ENCODE results near the gene IRF4.

IRF4 gene

DNA sequence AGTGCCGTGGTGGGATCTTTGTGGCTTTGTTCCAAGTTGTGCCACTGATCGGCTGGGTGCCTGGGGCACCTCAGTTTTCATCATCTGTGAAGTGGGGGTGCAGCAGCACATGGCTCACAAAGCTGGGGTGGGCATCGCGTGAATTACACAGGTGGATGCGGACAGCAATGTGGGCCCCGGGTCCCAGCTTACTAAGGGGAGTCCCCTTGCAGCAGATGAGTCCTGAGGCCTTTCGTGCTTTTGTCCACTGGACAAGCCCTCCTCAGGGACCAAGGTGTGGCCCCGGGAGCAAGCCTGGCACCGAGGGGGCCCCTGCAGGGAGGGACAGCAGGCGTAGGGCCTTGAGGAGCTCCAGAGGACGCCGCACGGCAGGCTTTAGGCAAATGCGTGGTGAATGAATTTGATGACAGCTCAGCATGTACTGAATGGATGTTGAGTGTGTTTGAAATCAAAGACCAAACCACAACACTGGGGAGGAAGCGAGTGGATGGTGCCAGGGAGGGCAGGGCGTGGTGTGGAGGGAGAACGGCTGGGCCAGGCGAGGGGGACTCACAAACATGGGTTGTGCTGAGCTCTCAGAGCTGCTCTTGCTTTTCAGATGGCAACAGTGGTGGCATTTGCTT lies 53.2 kb downstream of the IRF4 start:
- CTCF ChIA-PET, result interaction anchor here (0.6 to 3.2 kb wide), 12 partner anchors 9 to 254 kb away, joined by 3 to 19 read pairs (median 4); no protein-coding TSS in a partner anchor
- H3K4me1 Mint-ChIP-seq, result peaks cover 66% of the 10 kb centered on the region
- H3K36me3 Mint-ChIP-seq, result no peaks in the 10 kb centered on the region
- H3K9me3 Mint-ChIP-seq, result no peaks in the 10 kb centered on the region
- peak overlapping the region; percentile 60 for H3K4me3 Mint-ChIP-seq
- peak overlapping the region; percentile 95 for H3K27ac Mint-ChIP-seq
- peaks cover 4% of the 10 kb centered on the region for H3K27me3 Mint-ChIP-seq
- peak; percentile 88 for DNase-seq

DNA sequence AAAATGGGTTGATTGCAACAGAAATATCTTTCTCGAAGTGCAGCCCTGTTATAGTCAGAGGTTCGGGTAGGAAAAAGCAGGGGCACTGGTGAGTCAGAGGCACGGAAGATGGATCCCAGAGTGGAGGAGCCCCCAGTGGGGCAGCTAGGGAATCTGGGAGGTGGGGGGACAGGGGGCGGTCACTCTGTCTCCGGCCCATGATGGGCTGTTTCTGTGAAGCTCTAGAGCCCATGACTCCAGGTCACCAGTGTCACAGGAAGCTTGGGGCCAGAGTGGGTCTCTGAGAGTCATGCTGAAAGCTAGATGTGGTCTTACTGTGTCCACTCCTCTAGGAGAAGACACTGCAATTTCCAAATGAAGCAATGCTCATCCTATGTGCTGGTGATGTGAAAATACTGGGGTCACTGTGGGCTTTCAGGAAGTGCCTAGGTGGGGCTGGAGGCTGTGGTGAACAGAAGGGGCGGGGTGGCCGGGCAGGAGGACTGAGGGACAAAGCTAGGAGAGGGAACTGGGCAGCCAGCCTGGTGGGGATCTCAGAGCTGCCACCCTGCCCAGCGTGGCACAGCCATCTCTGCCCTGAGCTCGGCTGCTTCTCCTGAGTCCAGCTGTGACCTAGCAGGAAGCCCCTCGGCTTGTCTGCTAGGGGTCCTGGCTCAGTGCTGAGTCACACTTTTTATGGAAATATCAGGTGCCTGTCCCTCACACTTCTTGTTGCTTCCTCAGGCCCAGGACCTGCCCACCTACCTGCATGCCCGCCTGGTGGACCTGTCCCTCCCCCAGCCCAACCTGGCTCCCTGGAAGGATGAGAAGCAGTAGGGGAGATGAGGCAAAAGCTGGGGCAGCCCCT lies 54.2 kb downstream of the IRF4 start:
- Mint-ChIP-seq H3K27ac (peak overlapping the region; percentile 95), H3K4me1 (peaks cover 66% of the 10 kb centered on the region), H3K27me3 (no peaks in the 10 kb centered on the region), H3K36me3 (no peaks in the 10 kb centered on the region), H3K4me3 (peak overlapping the region; percentile 60), H3K9me3 (peaks cover 3% of the 10 kb centered on the region)
- DNase-seq, result peak; percentile 32
- CTCF ChIA-PET, result interaction anchor here (0.9 to 3.2 kb wide), 15 partner anchors 10 to 113 kb away, joined by 3 to 19 read pairs (median 4); partner anchors contain the start of gene IRF4

DNA sequence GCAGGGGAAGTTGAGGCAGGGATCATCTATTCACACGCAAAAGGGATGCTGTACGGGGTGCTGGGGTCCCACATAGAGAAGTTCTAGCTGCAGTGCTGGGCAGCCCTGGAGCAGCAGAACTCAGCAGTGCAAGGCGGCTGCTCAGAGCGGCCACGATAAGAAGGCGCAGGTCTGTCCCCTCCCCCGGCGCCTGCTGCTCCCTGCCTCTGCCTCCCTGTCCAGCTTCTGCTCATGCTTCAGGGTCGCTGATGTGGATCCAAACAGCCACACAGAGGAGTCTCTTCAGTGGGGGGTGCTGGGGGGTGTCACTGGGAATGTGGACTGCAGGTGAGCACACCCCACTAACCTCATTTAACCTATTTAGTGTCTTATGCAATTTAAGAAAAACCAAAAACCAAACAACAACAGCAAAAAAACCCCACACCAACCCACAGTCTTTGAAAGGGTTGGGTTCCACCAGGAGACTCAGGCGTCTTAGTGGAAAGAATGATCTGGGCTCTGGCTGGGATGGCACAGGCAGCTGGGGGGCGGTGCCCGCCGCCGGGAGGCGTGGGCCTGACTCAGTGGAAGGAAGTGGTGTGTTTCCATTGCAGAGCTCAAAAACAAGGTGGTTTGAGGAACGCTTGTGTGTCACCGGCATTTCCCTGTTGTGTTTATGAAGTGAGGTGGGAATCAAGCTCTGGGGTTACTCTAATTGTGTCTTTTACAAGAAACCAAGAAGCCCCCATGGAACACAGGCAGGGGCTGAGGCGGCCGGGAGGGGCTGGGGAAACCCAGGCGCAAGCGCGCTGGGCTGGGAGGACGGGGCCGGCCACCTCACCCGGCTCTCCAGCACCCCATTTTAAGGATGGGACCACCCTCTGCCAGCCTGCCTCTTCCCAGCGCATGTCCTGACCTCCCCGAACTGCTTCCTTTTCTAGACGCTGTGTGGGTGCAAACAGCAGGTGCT lies 55.1 kb downstream of the IRF4 start:
- no peaks in the 10 kb centered on the region for H3K27me3 Mint-ChIP-seq
- H3K4me1 Mint-ChIP-seq, result peaks cover 66% of the 10 kb centered on the region
- peak; percentile 91 for DNase-seq
- H3K9me3 Mint-ChIP-seq, result peaks cover 3% of the 10 kb centered on the region
- peak overlapping the region; percentile 95 for H3K27ac Mint-ChIP-seq
- CTCF ChIA-PET, result interaction anchor here (0.5 to 3.2 kb wide), 17 partner anchors 11 to 70 kb away, joined by 3 to 19 read pairs (median 3); partner anchors contain the start of gene IRF4
- no peaks in the 10 kb centered on the region for H3K36me3 Mint-ChIP-seq
- peak overlapping the region; percentile 60 for H3K4me3 Mint-ChIP-seq

DNA sequence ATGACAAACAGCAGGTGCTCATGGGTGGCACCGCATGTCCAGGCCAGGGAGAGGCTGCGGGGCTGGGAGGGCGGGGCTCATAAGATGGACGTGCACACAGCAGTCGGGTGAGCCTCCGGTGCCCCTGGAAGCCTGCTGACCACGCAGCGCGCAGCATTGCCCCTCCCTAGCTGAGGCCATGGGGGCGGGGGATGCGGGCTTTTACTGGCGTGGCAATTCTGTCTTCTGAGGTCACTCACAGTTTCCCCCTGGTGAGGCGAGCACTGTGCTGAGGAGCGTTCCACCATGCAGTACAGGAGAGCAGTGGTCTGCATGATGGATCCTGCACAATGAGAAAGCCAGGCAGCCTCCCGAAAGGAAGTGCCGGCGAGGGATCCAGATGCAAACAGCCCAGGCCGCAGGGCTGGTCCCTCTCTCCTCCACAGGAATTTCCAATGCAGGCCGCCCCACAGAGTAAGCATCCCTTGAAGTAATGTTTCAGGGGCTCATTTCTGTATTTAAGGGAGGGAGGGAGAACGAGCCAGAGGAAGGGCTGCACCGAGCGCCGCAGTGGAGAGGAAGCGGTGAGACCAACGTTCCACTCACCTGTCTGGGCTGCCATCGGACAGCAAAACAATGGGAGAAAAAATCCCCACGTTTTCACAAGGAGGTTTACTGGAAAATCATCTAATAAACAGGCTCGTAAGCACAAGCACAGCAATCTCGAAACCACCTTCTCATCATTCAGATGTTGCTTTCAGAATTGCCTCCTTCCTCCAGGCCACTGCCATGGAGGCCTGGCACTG lies 56.0 kb downstream of the IRF4 start:
- CTCF ChIA-PET, result interaction anchor here (0.6 to 3.2 kb wide), 11 partner anchors 12 to 69 kb away, joined by 3 to 19 read pairs (median 3); partner anchors contain the start of gene IRF4
- Mint-ChIP-seq H3K36me3 (no peaks in the 10 kb centered on the region), H3K4me3 (peak overlapping the region; percentile 46), H3K27me3 (peaks cover 2% of the 10 kb centered on the region), H3K9me3 (peaks cover 3% of the 10 kb centered on the region), H3K4me1 (peaks cover 64% of the 10 kb centered on the region), H3K27ac (peak overlapping the region; percentile 95)
- peak; percentile 53 for DNase-seq

DNA sequence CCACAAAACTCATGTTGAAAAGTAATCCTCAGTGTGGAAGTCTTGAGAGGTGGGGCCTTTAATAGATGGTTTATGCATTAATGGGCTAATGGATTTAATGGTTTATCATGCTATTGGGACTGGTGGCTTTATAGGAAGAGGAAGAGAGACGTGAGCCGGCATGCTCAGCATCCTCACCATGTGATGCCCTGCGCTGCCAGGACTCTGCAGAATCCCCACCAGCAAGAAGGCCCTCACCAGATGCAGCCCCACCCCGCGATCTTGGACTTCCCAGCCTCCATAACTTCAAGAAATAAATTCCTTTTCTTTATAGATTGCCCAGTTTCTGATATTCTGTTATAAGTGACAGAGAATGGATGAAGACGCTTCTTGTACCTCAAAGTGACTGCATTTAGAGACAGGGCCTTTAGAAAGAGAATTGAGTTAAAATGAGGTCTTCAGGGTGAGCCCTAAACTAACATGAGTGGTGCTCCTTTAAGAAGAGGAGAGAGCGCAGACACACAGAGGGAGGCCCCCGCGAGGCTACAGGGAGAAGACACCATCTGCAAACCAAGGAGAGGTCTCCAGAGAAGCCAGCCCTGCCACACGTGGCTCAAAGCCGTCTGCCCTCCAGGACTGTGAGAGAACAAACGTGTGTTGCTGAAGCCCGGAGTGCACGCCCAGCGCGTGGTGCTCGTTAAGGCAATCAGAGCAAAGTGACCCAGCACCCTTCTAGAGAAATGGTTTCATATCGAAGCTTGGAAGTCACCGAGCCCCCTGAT lies 56.9 kb downstream of the IRF4 start:
- no peak for DNase-seq
- Mint-ChIP-seq H3K36me3 (no peaks in the 10 kb centered on the region), H3K4me1 (peaks cover 58% of the 10 kb centered on the region), H3K9me3 (peaks cover 3% of the 10 kb centered on the region), H3K27ac (peak overlapping the region; percentile 95), H3K4me3 (no peak overlapping the region), H3K27me3 (peaks cover 12% of the 10 kb centered on the region)
- CTCF ChIA-PET, result no interaction called here

DNA sequence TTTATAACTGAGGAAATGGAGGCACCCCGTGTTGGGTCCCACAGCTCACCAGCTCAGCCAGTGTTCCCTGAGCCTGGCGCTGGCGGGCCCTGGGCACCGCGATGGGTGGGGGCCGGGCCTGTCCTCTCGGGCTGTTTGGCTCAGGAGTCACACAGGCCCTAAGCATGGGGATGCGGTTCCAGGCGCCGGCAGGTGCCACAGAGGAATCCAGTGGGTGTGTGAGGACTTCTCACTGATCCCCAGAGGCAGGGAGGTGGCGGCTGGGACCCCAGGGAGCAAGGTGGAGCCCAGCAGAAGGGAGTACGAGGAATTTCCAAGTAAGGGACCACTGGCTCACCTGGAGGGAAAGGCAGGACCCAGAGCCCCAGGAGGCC lies 57.5 kb downstream of the IRF4 start:
- H3K4me1 Mint-ChIP-seq, result peaks cover 52% of the 10 kb centered on the region
- H3K27ac Mint-ChIP-seq, result peak overlapping the region; percentile 95
- H3K36me3 Mint-ChIP-seq, result no peaks in the 10 kb centered on the region
- H3K9me3 Mint-ChIP-seq, result peaks cover 3% of the 10 kb centered on the region
- no peak overlapping the region for H3K4me3 Mint-ChIP-seq
- DNase-seq, result no peak
- peaks cover 12% of the 10 kb centered on the region for H3K27me3 Mint-ChIP-seq
- CTCF ChIA-PET, result no interaction called here

DNA sequence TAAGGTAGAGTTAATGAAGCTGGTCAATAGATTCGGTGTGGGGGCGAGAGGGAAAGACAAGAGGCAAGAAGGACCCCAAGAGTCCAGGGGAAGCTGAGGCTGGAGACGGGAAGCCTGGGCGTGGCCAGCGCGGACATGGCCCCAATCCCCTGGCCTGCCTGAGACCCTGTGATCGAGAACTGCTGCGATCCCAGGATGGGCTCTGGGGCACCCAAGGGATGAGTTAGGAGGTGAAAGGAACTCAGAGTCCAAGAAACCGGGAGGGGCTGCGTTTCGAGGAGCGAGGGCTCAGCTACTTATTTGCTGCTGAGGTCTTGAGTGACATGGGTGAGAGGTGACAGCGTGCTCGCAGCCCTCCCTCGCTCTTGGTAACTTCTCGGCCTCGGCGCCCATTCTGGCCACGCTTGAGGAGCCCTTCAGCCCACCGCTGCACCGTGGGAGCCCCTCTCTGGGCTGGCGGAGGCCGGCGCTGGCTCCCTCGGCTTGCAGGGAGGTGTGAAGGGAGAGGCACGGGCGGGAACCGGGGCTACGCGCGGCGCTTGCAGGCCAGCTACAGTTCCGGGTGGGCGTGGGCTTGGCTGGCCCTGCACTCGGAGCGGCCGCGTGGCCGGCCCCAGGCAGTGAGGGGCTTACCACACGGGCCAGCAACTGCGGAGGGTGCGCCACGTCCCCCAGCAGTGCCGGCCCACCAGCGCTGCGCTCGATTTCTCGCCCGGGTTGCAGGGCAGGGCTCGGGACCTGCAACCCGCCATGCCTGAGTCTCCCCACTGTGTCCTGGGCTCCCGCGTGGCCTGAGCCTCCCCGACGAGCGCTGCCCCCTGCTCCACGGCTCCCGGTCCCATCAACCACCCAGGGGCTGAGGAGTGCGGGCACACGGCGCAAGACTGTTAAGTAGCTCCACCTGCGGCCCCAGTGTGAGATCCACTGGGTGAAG lies 58.2 kb downstream of the IRF4 start:
- Mint-ChIP-seq H3K36me3 (no peaks in the 10 kb centered on the region), H3K27ac (no peak overlapping the region), H3K4me3 (no peak overlapping the region), H3K4me1 (peaks cover 49% of the 10 kb centered on the region), H3K27me3 (peaks cover 12% of the 10 kb centered on the region), H3K9me3 (peaks cover 3% of the 10 kb centered on the region)
- no peak for DNase-seq
- CTCF ChIA-PET, result no interaction called here

DNA sequence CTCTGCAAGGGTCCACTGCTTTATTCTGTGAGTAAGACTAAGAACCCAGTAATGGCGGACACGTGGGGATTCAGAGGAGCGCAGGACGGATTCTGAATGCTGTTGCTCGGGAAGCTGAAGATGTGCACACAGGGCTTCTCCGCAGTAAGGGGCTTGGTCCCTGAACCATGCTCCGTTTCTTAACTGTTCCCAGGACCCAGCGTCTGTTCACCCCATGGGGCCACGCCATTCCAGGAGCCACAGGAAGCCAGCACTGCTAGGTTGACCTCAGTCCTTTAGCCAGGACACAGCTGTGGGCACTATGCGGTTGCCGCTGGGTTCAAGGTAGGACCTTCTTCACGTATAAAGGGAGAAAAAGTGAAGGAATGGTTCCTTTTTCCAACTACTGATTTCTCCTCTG lies 59.8 kb downstream of the IRF4 start:
- Mint-ChIP-seq H3K4me3 (no peak overlapping the region), H3K9me3 (peaks cover 3% of the 10 kb centered on the region), H3K36me3 (no peaks in the 10 kb centered on the region), H3K27me3 (peaks cover 12% of the 10 kb centered on the region), H3K27ac (no peak overlapping the region), H3K4me1 (peaks cover 41% of the 10 kb centered on the region)
- DNase-seq, result no peak
- CTCF ChIA-PET, result no interaction called here

DNA sequence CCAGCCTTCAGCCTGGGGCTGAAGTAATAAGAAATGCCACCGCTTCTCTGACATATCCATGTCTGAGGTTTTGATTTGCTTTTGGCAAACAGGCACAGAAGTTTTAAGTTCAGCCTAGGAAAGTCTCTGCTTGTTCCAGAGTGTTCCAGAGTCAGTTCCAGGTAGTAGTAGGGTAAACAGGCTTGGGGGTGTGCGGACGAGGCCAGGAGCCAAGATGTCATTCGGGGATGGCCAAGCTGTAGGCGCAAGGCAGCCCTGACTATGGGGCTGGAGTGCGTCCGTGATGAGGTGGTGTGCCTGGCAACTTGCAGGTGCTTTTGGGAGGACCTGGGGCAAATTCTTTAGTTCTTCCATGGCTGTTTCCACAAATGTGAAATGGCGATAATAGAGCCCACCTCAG lies 60.3 kb downstream of the IRF4 start:
- Mint-ChIP-seq H3K27me3 (peaks cover 12% of the 10 kb centered on the region), H3K27ac (no peak overlapping the region), H3K36me3 (no peaks in the 10 kb centered on the region), H3K9me3 (peaks cover 3% of the 10 kb centered on the region), H3K4me3 (no peak overlapping the region), H3K4me1 (peaks cover 35% of the 10 kb centered on the region)
- DNase-seq, result no peak
- CTCF ChIA-PET, result interaction anchor here (1.1 to 1.8 kb wide), 2 partner anchors 16 to 141 kb away, joined by 3 to 5 read pairs; no protein-coding TSS in a partner anchor

DNA sequence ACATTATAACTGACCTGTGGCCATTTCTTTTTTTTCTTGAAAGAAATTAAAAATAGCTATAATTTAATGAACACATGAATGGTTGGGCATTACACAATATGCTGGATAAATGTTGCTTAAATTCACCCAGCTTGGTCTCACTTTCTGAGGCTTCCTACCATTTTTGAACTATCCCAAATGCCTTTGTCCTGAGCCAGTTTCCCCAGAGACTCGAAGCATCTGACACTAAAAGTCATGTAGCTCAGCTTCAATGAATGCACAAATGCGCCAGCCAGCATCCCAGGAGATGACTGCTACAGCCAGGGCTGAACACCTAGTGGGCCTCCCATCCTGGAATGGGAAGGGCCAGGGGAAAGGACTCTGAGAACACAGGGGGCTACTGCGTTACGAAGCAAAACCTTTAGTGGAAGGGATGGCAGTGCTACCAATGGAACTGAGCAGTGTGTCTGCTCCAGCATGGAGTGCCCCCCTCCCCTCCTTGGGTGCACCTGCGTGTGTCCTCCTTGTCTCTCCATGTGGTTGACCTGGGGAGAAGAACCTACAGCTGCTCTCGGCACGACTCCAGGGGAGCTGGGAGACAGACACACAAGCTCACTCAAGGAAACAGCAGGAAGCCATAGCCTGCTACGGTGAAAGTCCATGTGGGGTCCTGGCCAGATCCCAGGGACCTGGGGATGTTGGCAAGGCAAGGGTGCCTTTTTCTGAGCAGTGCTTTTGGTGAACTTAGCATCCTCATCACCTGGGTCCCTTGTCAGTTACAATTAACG lies 60.9 kb downstream of the IRF4 start:
- no peak for DNase-seq

DNA sequence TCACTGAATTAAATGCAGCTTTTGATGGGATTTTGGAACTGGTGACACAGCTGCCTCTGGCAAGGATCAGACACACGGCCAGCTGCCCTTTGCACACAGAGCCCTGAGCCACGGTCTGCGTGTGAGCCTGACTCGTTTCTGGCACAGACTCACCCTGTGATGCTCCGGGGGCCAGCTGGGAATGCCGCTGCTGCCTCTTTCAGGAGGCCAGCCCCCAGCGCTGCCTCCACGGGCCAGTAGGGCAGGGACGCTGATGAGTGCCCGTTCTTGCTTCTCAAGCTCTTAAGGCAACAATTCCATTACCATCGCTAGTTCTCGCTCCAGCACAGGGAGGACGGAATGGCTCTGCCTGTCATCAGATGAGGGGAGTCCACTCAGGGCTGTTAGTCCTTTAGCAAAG lies 61.6 kb downstream of the IRF4 start:
- CTCF ChIA-PET, result interaction anchor here (1.8 kb wide), 1 partner anchor 18 kb away, joined by 5 read pairs; no protein-coding TSS in a partner anchor
- H3K27me3 Mint-ChIP-seq, result peaks cover 12% of the 10 kb centered on the region
- no peak overlapping the region for H3K27ac Mint-ChIP-seq
- peaks cover 5% of the 10 kb centered on the region for H3K36me3 Mint-ChIP-seq
- no peak for DNase-seq
- no peak overlapping the region for H3K4me3 Mint-ChIP-seq
- H3K4me1 Mint-ChIP-seq, result peaks cover 22% of the 10 kb centered on the region
- H3K9me3 Mint-ChIP-seq, result peaks cover 14% of the 10 kb centered on the region

More for the DNA sequence above, 60.9 kb downstream of the IRF4 start:
- Mint-ChIP-seq H3K4me3 (no peak overlapping the region), H3K36me3 (peaks cover 4% of the 10 kb centered on the region), H3K4me1 (peaks cover 29% of the 10 kb centered on the region), H3K9me3 (peaks cover 9% of the 10 kb centered on the region), H3K27ac (no peak overlapping the region), H3K27me3 (peaks cover 12% of the 10 kb centered on the region)
- CTCF ChIA-PET, result interaction anchor here (1.1 to 1.8 kb wide), 2 partner anchors 17 to 141 kb away, joined by 3 to 5 read pairs; no protein-coding TSS in a partner anchor
